HG02870 (cell line): Measurements from ENCODE around the gene PLVAP.

ENCODE experiments used
- ATAC-seq: cut with Tn5 transposase; IDR thresholded peaks from one replicate; pipeline ENCODE4 v1.9.1; 2021; ENCODE audit warnings: mild to moderate bottlenecking, moderate library complexity; ENCODE audit not compliant: unreplicated experiment

Gene PLVAP

DNA sequence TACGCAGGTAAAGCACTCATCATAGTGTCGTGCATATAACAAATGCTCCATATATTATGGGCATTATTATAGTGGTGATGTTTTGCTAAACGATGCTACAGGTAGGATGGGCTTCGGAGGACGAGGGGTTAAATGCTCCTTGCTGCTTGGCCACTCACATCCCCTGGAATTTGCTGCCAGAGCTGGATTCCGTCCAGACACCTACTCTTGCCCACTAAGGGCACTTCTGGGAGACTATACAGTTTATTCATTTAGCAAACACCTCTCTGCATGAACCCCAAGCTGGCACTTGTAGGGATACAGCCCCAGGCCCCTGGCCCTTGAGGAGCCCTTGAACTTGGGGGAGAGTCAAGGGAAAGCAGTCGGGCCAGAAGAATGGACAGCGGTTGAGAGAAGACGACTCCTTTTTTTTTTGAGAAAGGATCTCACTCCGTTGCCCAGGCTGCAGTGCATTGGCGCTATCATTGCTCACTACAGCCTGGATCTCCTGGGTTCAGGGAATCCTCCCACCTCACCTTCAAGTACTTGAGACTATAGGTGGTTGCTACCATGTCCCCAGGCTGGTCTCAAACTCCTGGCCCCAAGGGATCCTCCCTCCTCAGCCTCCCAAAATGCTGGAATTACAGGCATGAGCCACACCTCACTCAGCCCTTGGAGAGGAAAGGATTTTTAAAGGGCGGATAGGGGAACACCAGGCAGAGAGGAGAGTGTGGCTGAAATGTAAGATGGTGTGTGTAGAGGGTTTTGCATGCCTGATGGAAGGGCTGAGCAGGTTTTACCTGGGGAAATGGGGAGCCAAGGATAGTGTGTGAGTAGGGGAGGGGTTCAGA, 72.5 kb downstream of the PLVAP start:
- no peak for ATAC-seq

DNA sequence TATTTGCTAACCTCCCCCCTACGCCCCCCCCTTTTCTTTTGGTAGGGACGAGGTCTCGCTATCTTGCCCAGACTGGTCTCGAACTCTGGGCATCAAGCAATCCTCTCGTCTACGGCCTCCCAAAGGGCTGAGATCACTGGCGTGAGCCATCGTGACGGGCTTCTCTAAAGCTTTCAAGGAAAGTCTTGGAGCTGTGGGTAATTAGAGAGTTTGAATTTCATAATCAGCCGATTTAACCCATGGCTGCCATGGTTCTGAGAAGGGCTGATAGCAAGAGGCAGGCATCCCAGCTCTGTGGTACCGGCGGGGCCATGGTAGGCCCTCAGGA, 73.2 kb downstream of the PLVAP start:
- no peak for ATAC-seq

DNA sequence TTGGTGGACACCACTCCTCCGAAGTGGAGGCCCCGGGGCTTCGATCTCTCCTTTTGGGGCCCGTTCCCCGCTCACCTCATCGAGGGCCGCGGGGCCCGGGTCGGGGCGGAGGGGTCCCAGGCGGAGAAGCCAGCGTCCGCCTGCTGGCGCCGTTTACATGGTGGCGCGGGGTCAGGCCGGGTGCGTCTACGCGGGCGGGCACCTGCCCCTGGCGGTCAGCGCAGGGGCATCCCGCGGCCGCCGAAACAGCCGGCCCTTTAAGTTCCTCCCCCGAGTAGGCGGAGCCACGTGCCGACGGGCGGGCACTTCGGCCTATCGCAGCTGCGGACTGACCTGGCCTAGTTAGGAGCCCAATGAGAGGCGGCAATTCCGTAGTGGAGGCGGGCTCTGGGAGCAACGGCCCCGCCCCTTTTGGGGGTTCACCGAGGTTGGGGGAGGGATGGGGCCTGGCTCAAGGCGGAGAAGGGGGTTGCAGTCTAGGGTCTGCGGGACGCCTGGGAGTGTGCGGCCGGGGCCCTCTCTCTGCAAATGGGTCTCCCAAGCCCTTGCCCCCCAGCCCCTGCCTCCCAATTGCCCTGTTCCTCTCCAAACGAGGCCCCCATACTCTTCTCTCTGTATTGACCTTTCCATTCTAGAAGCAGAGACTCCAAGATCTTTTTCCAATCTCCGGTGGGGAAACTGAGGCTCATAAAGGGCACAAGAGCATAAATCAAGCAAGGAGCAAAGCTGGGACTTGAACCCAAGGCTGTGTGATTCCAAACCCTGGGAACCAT, 73.8 kb downstream of the PLVAP start, which contains the start of gene ABHD8:
TSS of gene ABHD8 (minus strand) at position 259 of the 773 bp plus-strand sequence. CDS start 1,809 bp downstream, outside the sequence.
- peak; percentile 62 for ATAC-seq

DNA sequence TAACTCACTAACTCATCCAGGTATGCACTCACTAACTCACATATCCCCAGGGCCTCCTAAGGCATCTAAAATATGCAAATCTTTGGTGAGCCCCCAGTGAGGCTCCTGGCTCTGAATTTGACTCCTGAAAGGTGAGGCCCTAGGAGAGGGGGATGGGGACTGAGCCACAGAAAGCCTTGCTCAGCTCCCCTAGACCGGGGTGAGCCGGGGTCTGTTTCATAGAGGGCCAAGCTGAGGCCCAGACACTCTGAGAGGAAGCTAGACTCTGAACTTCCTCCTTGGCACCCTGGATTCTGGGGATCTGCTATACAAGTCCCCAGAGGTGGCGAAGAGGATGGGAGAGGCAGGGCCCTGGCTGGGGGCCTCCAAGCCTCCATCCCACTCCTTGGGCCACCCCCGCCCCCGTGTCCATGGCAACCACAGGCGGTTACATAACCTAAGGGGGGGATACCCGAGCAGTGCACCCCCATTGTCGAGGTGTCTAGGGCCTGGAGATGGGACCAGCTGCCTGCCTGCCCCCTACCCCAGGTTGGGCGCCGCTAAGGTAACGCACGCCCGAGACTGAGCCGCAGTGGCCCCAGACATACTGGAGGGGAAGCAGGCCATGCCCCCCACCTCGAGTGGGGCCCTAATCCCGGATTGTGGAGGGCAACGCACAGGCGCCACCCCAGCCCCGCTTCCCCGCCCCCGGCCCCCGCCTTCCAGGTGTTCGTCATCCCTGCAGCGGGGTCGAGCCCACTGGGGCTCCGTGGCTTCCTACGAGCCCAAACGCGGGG, 74.6 kb downstream of the PLVAP start:
- no peak for ATAC-seq
